NCI-H2196 (cell line): ENCODE results near the gene NEDD8.
"Not testable (repeated sequence)": the region's sequence is repeated elsewhere in the genome, so short reads cannot be mapped to it uniquely, and the experiment has no call there.

ENCODE experiments used
- DNase-seq: peaks from one replicate; lab custom pipeline; 2025; ENCODE audit not compliant: unreplicated experiment; lab: John Stamatoyannopoulos, UW

NEDD8 gene

GRCh38 chr14:24249230-24250021, 17.3 kb upstream of the NEDD8 start:
- DNase-seq, result no peak

- DNase-seq, result no peak
Observed at GRCh38 chr14:24247422-24247821, 15.3 kb upstream of the NEDD8 start.

GRCh38 chr14:24246765-24247212, 14.6 kb upstream of the NEDD8 start:
- DNase-seq, result no peak

GRCh38 chr14:24245350-24245749, 13.2 kb upstream of the NEDD8 start:
- not testable (repeated sequence) for DNase-seq

- DNase-seq, result no peak
Observed at GRCh38 chr14:24243336-24243836, 11.2 kb upstream of the NEDD8 start.

- DNase-seq, result peak; percentile 93
Observed at GRCh38 chr14:24241829-24242443, 9.8 kb upstream of the NEDD8 start.

- no peak for DNase-seq
Observed at GRCh38 chr14:24240110-24240918, 8.1 kb upstream of the NEDD8 start.

GRCh38 chr14:24238527-24239037, 6.4 kb upstream of the NEDD8 start:
- DNase-seq, result no peak

GRCh38 chr14:24238123-24238522, 6.0 kb upstream of the NEDD8 start:
- DNase-seq, result no peak

GRCh38 chr14:24237463-24237955, 5.3 kb upstream of the NEDD8 start:
- no peak for DNase-seq

GRCh38 chr14:24236689-24237462, 4.7 kb upstream of the NEDD8 start:
- DNase-seq, result no peak

GRCh38 chr14:24235804-24236688, 3.9 kb upstream of the NEDD8 start:
- no peak for DNase-seq

GRCh38 chr14:24234095-24235005, 2.2 kb upstream of the NEDD8 start:
- no peak for DNase-seq

- peak; percentile 34 for DNase-seq
Observed at GRCh38 chr14:24233538-24233866, 1.3 kb upstream of the NEDD8 start.

GRCh38 chr14:24232645-24233537, 724 bp upstream of the NEDD8 start, which contains the start of gene GMPR2:
Gene GMPR2 (plus strand): TSS chr14:24232929. CDS start chr14:24233254, 325 bp downstream.
- no peak for DNase-seq

GRCh38 chr14:24231263-24232120, 675 bp downstream of the NEDD8 start:
- DNase-seq, result no peak
